NCI-H524 treated with DMSO at 0.1 percent for 48 hours (cell line): ENCODE data around the gene SDHA.
"Not testable (repeated sequence)": the region's sequence is repeated elsewhere in the genome, so short reads cannot be mapped to it uniquely, and the experiment has no call there.

Experiments
- DNase-seq: peaks from one replicate; lab custom pipeline; 2025; lab: John Stamatoyannopoulos, UW

SDHA gene

DNA sequence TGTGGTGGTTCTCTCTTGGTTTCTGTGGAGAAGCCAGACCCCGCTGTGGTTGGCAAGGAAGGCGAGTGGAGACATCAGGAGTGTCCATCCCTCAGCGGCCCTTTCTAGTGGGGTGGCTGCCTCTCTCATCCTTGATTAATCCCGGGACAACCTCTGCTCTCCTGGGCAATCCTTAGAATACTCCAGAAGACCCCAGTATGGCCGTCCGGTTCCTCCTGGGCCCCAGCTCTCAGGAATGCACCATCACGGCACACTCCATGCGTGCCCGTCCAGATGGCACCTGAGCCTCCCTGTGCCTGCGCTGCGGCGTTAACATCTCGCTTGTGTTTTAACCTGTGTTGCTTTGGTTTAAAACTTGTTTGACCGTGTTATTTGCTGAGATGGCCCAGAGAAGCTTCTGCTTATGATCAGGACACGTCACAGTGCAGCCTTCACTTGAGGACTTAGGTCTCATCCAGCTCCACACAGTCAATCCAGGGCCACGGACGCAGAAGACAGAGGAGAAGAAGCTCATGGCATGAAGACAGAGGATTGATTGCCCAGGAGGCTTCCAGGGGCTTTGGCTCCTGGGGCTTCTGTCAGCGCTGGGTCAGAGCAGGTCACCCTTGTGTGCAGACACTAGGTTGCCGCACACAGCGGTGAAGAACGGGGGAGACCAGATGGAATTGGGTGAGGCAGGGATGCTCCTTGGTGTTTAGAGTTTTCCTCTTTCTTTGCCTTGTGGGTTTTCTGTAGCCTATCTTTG is 82.7 kb downstream of the SDHA start:
- not testable (repeated sequence) for DNase-seq

DNA sequence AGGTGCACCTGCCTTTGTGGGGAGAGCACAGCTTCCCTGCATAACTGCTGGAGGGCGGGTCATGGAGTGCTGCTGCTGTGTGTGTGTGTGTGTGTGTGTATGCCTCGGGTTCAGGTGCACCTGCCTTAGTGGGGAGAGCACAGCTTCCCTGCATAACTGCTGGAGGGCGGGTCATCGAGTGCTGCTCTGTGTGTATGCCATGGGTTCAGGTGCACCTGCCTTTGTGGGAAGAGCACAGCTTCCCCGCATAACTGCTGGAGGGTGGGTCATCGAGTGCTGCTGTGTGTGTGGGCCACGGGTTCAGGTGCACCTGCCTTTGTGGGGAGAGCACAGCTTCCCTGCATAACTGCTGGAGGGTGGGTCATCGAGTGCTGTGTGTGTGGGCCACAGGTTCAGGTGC is 84.3 kb downstream of the SDHA start:
- not testable (repeated sequence) for DNase-seq

DNA sequence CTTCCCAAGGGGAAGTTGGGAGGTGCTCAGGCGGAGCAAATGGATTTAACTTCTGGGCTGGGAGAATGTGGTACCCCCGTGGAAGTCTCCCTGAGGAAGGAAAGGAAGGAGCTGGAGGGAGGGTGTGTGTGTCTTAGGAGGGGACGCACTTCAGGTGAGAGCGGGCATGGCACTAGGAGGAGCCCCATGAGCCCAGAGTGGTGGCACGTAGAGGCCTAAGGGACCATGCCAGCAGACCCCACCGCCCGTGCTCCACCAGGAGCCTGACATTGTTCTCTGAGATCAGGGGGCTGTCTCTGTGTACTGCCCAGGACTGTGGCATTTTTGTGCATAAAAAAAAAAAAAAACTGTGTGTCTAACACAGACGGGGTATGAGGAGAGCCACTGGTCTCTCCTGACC is 84.8 kb downstream of the SDHA start:
- no peak for DNase-seq

DNA sequence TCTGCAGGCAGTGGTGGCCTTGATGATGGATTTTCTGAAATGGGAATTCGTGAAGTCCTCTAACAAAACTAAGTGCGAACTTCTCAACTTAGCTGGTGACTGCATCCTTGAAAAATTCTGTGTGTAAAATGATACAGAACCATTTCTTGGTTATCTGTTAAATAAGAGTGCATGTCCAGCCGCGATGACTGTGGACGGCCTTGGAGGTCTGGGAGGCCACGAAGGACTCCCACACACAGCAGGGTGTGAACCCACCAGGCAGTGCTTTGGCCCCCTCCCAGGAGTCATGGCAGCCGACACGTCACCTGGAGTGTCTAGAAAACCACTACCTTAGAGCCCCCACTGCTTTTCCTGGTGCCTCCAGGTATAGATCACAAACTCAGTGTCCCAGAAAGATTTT is 85.6 kb downstream of the SDHA start:
- not testable (repeated sequence) for DNase-seq

DNA sequence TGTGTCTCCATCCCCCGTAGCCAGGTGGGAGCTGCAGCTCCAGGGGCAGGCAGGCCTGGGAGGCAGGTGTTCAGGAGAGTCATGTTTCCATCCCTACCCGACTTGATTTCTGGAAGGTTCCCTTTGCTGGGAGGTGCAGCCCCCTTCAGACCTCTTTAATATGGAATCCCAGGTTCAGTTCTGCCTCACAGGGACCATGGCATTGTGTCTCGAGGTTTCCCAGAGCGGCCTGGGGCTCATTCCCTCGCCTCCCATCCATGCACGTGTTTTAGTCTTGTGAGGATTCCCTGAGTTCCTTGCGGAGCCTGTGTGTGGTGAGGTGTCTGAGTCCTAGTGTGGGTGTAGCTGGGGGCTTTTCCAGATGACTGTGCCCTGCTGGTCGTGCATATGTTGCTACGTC is 86.9 kb downstream of the SDHA start:
- DNase-seq, result no peak

DNA sequence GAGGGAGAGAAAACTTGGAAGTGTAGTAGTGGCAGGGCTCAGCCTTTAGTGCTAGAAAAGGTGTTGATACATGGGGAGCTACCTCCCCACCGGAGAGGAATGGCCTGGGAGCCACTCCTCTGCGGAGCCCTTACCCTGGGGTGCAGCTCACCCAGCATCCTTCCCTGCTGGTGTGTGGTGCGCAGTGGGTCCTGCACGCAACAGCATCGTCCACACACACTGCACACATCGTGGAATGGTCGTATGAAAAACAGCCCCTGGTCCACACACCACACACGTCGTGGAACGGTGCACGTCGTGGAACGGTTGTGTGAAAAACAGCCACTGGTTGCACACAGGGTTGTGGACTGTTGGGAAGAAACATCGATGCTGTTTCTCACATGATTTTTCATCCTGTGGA is 87.3 kb downstream of the SDHA start:
- DNase-seq, result no peak

DNA sequence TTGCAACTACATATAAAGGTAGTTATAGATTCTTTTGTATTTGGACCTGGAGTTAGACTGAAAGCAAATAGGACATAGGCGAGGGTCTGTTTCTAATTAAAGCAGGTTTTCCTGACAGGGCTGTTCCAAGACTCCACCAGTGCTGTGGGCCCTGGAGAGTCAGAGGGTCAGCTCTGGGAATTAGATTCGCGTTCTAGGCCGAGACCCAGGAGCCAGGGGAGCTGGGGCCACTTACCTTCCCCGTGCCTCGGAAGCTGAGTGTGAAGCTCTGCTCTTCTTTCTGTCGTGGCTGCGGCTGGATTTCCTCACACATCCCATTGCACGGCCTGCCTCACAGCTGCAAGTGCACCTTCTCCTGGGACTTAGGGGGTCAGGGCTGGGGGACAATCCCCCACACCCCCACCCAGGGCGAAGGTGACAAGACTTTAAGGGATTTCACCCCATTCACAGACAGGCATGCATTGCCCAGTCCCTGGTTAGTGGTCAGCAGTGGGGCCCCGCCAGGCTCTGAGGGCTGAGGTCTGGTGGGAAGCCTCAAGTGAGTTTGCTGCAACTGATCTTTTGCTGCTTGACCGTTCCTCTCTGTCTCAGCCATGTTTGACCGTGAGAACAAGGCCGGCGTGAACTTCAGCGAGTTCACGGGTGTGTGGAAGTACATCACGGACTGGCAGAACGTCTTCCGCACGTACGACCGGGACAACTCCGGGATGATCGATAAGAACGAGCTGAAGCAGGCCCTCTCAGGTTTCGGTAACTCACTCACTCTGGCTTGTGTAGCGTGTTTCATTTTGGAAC is 88.1 kb downstream of the SDHA start:
- no peak for DNase-seq
